Hematopoietic multipotent progenitor cell treated with erythropoietin and hydrocortisone succinate and interleukin-3 and kit ligand, for 15 days (in vitro differentiated cells): ENCODE data around the gene RRP15.

ENCODE experiments used
- DNase-seq: peaks from one replicate; pipeline ENCODE4 v3.0.0-alpha.2; 2015; ENCODE audit warnings: low spot score

The RRP15 gene

GRCh38 chr1:218362418-218363076, 77.5 kb downstream of the RRP15 start:
- DNase-seq, result no peak

GRCh38 chr1:218363141-218363540, 78.0 kb downstream of the RRP15 start:
- DNase-seq, result no peak

- no peak for DNase-seq
These were observed 79.1 kb downstream of the RRP15 start for GRCh38 chr1:218364028-218364710.

- no peak for DNase-seq
These were observed 80.3 kb downstream of the RRP15 start for GRCh38 chr1:218365226-218365999.

GRCh38 chr1:218366322-218367052, 81.4 kb downstream of the RRP15 start:
- DNase-seq, result no peak

GRCh38 chr1:218367118-218367517, 82.0 kb downstream of the RRP15 start:
- no peak for DNase-seq

GRCh38 chr1:218368686-218369085, 83.6 kb downstream of the RRP15 start:
- DNase-seq, result no peak

GRCh38 chr1:218369688-218370511, 84.8 kb downstream of the RRP15 start:
- no peak for DNase-seq

GRCh38 chr1:218371927-218372672, 87.0 kb downstream of the RRP15 start:
- DNase-seq, result no peak

GRCh38 chr1:218374401-218375353, 89.6 kb downstream of the RRP15 start:
- DNase-seq, result no peak

GRCh38 chr1:218376722-218377121, 91.6 kb downstream of the RRP15 start:
- no peak for DNase-seq

GRCh38 chr1:218377143-218377660, 92.1 kb downstream of the RRP15 start:
- DNase-seq, result no peak

- DNase-seq, result no peak
These were observed 95.3 kb downstream of the RRP15 start for GRCh38 chr1:218380125-218380977.

GRCh38 chr1:218382261-218382660, 97.2 kb downstream of the RRP15 start:
- no peak for DNase-seq

- no peak for DNase-seq
These were observed 98.0 kb downstream of the RRP15 start for GRCh38 chr1:218383051-218383450.

GRCh38 chr1:218383681-218384080, 98.6 kb downstream of the RRP15 start:
- DNase-seq, result no peak

- DNase-seq, result no peak
These were observed 99.5 kb downstream of the RRP15 start for GRCh38 chr1:218384581-218384993.
